Neural progenitor cell (in vitro differentiated cells): ENCODE results near the gene SLC5A5. TPM values are rescaled to one million over a fixed set of nuclear protein-coding genes. Genes with fewer than 3 reads are reported as not detected.

Experiments
- DNase-seq: peaks from one replicate; pipeline ENCODE4 v3.0.0-alpha.2; 2016; ENCODE audit warnings: low spot score
- H2AFZ ChIP-seq: fragments of 200-600 bp; sonication (generic); replicated peaks from 2 replicates; pipeline ENCODE4 v1.6.1; 2016; ENCODE audit warnings: antibody characterized with exemption
- H3F3A ChIP-seq: fragments of 200-600 bp; sonication (generic); 2 replicates; pipeline ENCODE4 v1.6.1; 2016; ENCODE audit warnings: antibody characterized with exemption, low read depth
- H3K27ac ChIP-seq: fragments of 200-600 bp; sonication (generic); 2 replicates; pipeline ENCODE4 v1.5.1; 2016; ENCODE audit warnings: mild to moderate bottlenecking
- H3K27me3 ChIP-seq: fragments of 200-600 bp; sonication (generic); 2 replicates; pipeline ENCODE4 v1.6.1; 2016; ENCODE audit warnings: mild to moderate bottlenecking, moderate library complexity
- H3K36me3 ChIP-seq: fragments of 200-600 bp; sonication (generic); 2 replicates; pipeline ENCODE4 v1.5.1; 2016
- H3K4me1 ChIP-seq: fragments of 200-600 bp; sonication (generic); 2 replicates; pipeline ENCODE4 v1.6.1; 2016; ENCODE audit warnings: mixed run types
- H3K4me2 ChIP-seq: fragments of 200-600 bp; sonication (generic); 2 replicates; pipeline ENCODE4 v1.6.1; 2016
- H3K4me3 ChIP-seq: fragments of 200-600 bp; sonication (generic); 2 replicates; pipeline ENCODE4 v1.5.1; 2016
- H3K79me2 ChIP-seq: fragments of 200-600 bp; sonication (generic); 2 replicates; pipeline ENCODE4 v1.6.1; 2016; ENCODE audit warnings: low read depth
- H3K9ac ChIP-seq: fragments of 200-600 bp; sonication (generic); 2 replicates; pipeline ENCODE4 v1.6.1; 2016
- H3K9me3 ChIP-seq: fragments of 200-600 bp; sonication (generic); 2 replicates; pipeline ENCODE4 v1.5.1; 2016; ENCODE audit warnings: low read depth
- H4K20me1 ChIP-seq: fragments of 200-600 bp; sonication (generic); 2 replicates; pipeline ENCODE4 v1.6.1; 2016; ENCODE audit warnings: low read depth
- H3K27ac Mint-ChIP-seq: 3 replicates; pipeline ENCODE4 v1.8.0; 2021; ENCODE audit warnings: mixed read lengths
- H3K27me3 Mint-ChIP-seq: 2 replicates; pipeline ENCODE4 v1.8.0; 2022; ENCODE audit warnings: low read depth, mild to moderate bottlenecking, inconsistent platforms, moderate library complexity, mixed read lengths; ENCODE audit not compliant: insufficient read depth
- H3K36me3 Mint-ChIP-seq: 3 replicates; pipeline ENCODE4 v1.8.0; 2021; ENCODE audit warnings: mixed read lengths
- H3K4me1 Mint-ChIP-seq: 3 replicates; pipeline ENCODE4 v1.8.0; 2021; ENCODE audit warnings: mixed read lengths
- H3K4me3 Mint-ChIP-seq: 3 replicates; pipeline ENCODE4 v1.8.0; 2021; ENCODE audit warnings: mild to moderate bottlenecking, moderate library complexity, mixed read lengths
- H3K9me3 Mint-ChIP-seq: 3 replicates; pipeline ENCODE4 v1.8.0; 2020; ENCODE audit warnings: mixed read lengths
- CTCF ChIP-seq: fragments of 200-600 bp; sonication (generic); IDR thresholded peaks from 2 replicates; pipeline ENCODE4 v1.5.1; 2017; ENCODE audit warnings: antibody characterized with exemption, mild to moderate bottlenecking
- EZH2 ChIP-seq: fragments of 200-600 bp; sonication (generic); IDR thresholded peaks from 2 replicates; pipeline ENCODE4 v1.6.1; 2017; ENCODE audit warnings: antibody characterized with exemption, mild to moderate bottlenecking, moderate library complexity
- EZH2phosphoT487 ChIP-seq: fragments of 200-600 bp; sonication (generic); IDR thresholded peaks from 2 replicates; pipeline ENCODE4 v1.6.1; 2017; ENCODE audit warnings: antibody characterized with exemption
- total RNA-seq: library from RNA; depleted of rRNA; stranded (reverse); fragments of >200 nt; gene quantifications from 2 replicates; pipeline ENCODE4 v1.2.3, GENCODE V29; 2015; ENCODE audit warnings: low replicate concordance

Gene SLC5A5
- total RNA-seq, 1 donor from 2014 or later, result 0.51 TPM

DNA sequence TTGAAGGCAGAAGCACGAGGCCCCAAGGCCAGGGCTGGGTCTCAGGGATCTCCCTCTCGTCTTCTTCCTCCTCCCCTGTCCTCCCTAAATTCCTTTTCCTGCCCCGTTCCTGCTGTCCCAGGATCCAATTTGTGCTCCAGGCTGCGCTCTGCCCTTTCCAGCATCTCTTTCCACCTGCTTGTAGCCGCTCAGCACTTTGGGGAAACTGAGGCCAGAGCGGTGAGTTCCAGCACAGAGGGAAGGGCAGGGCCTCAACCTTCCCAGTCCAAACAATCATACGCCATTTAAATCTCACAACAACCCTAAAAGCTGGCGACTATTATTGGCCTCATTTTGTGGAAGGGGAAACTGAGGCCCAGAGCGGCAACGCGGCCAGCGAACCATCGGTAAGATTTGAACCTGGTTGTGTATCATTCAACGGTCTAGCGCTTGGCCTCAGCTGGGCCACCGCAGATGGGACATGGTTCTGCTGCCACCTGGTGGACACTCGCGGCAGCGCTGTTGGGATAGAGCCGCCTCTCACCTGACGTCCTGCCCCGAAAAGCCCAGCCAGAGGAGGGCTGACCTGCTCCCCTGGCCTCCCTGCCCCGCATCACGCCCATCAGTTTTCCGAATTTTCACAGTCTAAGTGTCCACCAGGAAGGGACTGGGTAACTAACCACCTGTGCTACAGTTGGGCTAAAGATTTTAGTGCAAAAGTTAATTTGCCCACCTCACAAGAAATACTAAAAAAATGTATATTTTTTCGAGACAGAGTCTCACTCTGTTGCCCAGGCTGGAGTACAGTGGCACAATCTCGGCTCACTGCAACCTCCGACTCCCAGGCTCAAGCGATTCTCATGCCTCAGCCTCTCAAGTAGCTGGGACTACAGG lies 16.2 kb upstream of the SLC5A5 start:
- peaks cover 4% of the 10 kb centered on the region for H3K9me3 Mint-ChIP-seq
- H3K36me3 Mint-ChIP-seq, result peaks cover 5% of the 10 kb centered on the region

GRCh38 chr19:17859533-17860330 lies 12.0 kb upstream of the SLC5A5 start, which contains the start of gene RPL18A:
TSS of gene RPL18A (plus strand) at chr19:17859910. CDS start at chr19:17859957, 47 bp downstream.
- peak within 1 kb of the TSS; percentile 100 for H3K4me2 ChIP-seq
- H4K20me1 ChIP-seq, result peaks cover 49% of the 10 kb centered on the region
- no peaks in the 10 kb centered on the region for H3K9me3 ChIP-seq
- H3K4me1 Mint-ChIP-seq, result peaks cover 30% of the 10 kb centered on the region
- peaks cover 4% of the 10 kb centered on the region for H3K36me3 ChIP-seq
- peaks cover 44% of the 10 kb centered on the region for H3F3A ChIP-seq
- H3K79me2 ChIP-seq, result peaks cover 32% of the 10 kb centered on the region
- H3K9me3 Mint-ChIP-seq, result no peaks in the 10 kb centered on the region
- no peak within 1 kb of the TSS for H3K27ac ChIP-seq
- peak within 1 kb of the TSS; percentile 97 for H3K27ac Mint-ChIP-seq
- H2AFZ ChIP-seq, result peak within 1 kb of the TSS; percentile 75
- DNase-seq, result peak; percentile 100
- peaks cover 7% of the 10 kb centered on the region for H3K4me1 ChIP-seq
- H3K4me3 ChIP-seq, result peak within 1 kb of the TSS; percentile 94
- H3K36me3 Mint-ChIP-seq, result peaks cover 24% of the 10 kb centered on the region
- peak within 1 kb of the TSS; percentile 100 for H3K4me3 Mint-ChIP-seq
- peaks cover 23% of the 10 kb centered on the region for H3K27me3 Mint-ChIP-seq
- TF ChIP-seq EZH2phosphoT487 (no peak), EZH2 (no peak), CTCF (peak; percentile 84)
- peak within 1 kb of the TSS; percentile 92 for H3K9ac ChIP-seq
- peaks cover 7% of the 10 kb centered on the region for H3K27me3 ChIP-seq

More for the DNA sequence above, 16.2 kb upstream of the SLC5A5 start:
- peaks cover 1% of the 10 kb centered on the region for H3F3A ChIP-seq
- peaks cover 8% of the 10 kb centered on the region for H3K27me3 ChIP-seq
- H4K20me1 ChIP-seq, result peaks cover 7% of the 10 kb centered on the region
- no peak overlapping the region for H3K4me2 ChIP-seq
- Mint-ChIP-seq H3K4me1 (peaks cover 22% of the 10 kb centered on the region), H3K4me3 (no peak overlapping the region), H3K27ac (no peak overlapping the region), H3K27me3 (peaks cover 20% of the 10 kb centered on the region)
- peak; percentile 89 for DNase-seq
- TF ChIP-seq EZH2, result no peak
- TF ChIP-seq EZH2phosphoT487, result no peak
- peak; percentile 97 for TF ChIP-seq CTCF
- no peak overlapping the region for H3K4me3 ChIP-seq
- no peak overlapping the region for H3K27ac ChIP-seq
- H3K9me3 ChIP-seq, result no peaks in the 10 kb centered on the region
- no peak overlapping the region for H2AFZ ChIP-seq
- no peaks in the 10 kb centered on the region for H3K36me3 ChIP-seq
- H3K4me1 ChIP-seq, result no peaks in the 10 kb centered on the region
- no peak overlapping the region for H3K9ac ChIP-seq
- peaks cover 8% of the 10 kb centered on the region for H3K79me2 ChIP-seq

GRCh38 chr19:17860331-17860992 lies 11.3 kb upstream of the SLC5A5 start:
- peaks cover 52% of the 10 kb centered on the region for H4K20me1 ChIP-seq
- H3K27ac ChIP-seq, result no peak overlapping the region
- peaks cover under 1% of the 10 kb centered on the region for H3K27me3 ChIP-seq
- no peak for DNase-seq
- H3K9me3 ChIP-seq, result no peaks in the 10 kb centered on the region
- H3F3A ChIP-seq, result peaks cover 51% of the 10 kb centered on the region
- no peak overlapping the region for H2AFZ ChIP-seq
- H3K4me2 ChIP-seq, result peak overlapping the region; percentile 100
- TF ChIP-seq CTCF (no peak), EZH2 (no peak)
- Mint-ChIP-seq H3K36me3 (peaks cover 29% of the 10 kb centered on the region), H3K27ac (peak overlapping the region; percentile 97), H3K27me3 (peaks cover 21% of the 10 kb centered on the region), H3K9me3 (no peaks in the 10 kb centered on the region), H3K4me3 (peak overlapping the region; percentile 100), H3K4me1 (peaks cover 28% of the 10 kb centered on the region)
- H3K4me1 ChIP-seq, result peaks cover 7% of the 10 kb centered on the region
- H3K36me3 ChIP-seq, result peaks cover 4% of the 10 kb centered on the region
- peak overlapping the region; percentile 92 for H3K9ac ChIP-seq
- peak overlapping the region; percentile 94 for H3K4me3 ChIP-seq
- H3K79me2 ChIP-seq, result peaks cover 32% of the 10 kb centered on the region
